HCT116 (cell line): ENCODE measurements around the gene OXER1.

ENCODE experiments used
- ELF1 ChIP-seq: IDR thresholded peaks from 2 replicates; pipeline ENCODE4 v1.6.1; 2012; ENCODE audit warnings: low read depth, borderline replicate concordance
- EZH2 ChIP-seq: fragments of 200-600 bp; sonication (generic); IDR thresholded peaks from 2 replicates; pipeline ENCODE4 v1.6.1; 2017; ENCODE audit warnings: antibody characterized with exemption, mixed run types
- EZH2phosphoT487 ChIP-seq: fragments of 200-600 bp; IDR thresholded peaks from 2 replicates; pipeline ENCODE4 v1.6.1; 2018; ENCODE audit warnings: antibody characterized with exemption, borderline replicate concordance
- FOSL1 ChIP-seq: IDR thresholded peaks from 2 replicates; pipeline ENCODE4 v1.6.1; 2012; ENCODE audit warnings: low read depth
- POLR2A ChIP-seq: IDR thresholded peaks from 2 replicates; pipeline ENCODE4 v1.7.0; 2011; ENCODE audit warnings: borderline replicate concordance; ENCODE audit not compliant: insufficient read depth, insufficient read length; ENCODE audit errors: extremely low read depth
- SIN3A ChIP-seq: IDR thresholded peaks from 2 replicates; pipeline ENCODE4 v1.6.1; 2012; ENCODE audit warnings: low read depth
- YY1 ChIP-seq: IDR thresholded peaks from 2 replicates; pipeline ENCODE4 v1.6.1; 2011; ENCODE audit warnings: low read length, low read depth, moderate library complexity, mild to moderate bottlenecking; ENCODE audit not compliant: insufficient replicate concordance; ENCODE audit errors: extremely low read depth
- TF ChIP-seq, protein P1 (sequence below), 3 experiments: fragments of 200-600 bp in 1 of 3; sonication (generic) in 1 of 3; IDR thresholded peaks in 2 of 3; conservative IDR thresholded peaks in 1 of 3; 2 replicates each; pipeline ENCODE4 v1.5.1; 2012 to 2017; ENCODE audit warnings: low read depth in 2 of 3, low read length in 2 of 3, antibody characterized with exemption in 1 of 3, borderline replicate concordance in 1 of 3, control low read depth in 1 of 3, mild to moderate bottlenecking in 1 of 3, mixed read lengths in 1 of 3, mixed run types in 1 of 3, moderate library complexity in 1 of 3; ENCODE audit not compliant: insufficient read depth in 1 of 3
- TF ChIP-seq, protein P2 (sequence below): IDR thresholded peaks from 2 replicates; pipeline ENCODE4 v1.6.1; 2012; ENCODE audit warnings: low read depth
- TF ChIP-seq, protein P3 (sequence below): IDR thresholded peaks from 2 replicates; pipeline ENCODE4 v1.6.1; 2012

DNA sequence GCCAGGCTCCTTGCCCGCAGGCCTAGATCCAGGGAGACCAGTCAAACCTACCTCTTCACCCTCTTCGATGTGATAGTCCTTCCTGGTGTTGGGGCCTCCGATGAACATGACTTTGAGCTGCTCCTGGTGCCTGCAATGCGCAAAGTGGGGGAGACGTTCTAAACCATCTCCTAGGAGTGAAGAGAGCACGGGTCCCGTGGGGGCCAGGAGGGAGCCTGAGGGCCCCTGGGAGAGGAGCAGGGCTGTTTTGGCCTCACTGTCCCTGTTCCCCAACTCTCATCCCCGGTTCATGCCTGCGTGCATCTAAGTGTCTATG lies 24.5 kb upstream of the OXER1 start:
- TF ChIP-seq, protein P1, sequence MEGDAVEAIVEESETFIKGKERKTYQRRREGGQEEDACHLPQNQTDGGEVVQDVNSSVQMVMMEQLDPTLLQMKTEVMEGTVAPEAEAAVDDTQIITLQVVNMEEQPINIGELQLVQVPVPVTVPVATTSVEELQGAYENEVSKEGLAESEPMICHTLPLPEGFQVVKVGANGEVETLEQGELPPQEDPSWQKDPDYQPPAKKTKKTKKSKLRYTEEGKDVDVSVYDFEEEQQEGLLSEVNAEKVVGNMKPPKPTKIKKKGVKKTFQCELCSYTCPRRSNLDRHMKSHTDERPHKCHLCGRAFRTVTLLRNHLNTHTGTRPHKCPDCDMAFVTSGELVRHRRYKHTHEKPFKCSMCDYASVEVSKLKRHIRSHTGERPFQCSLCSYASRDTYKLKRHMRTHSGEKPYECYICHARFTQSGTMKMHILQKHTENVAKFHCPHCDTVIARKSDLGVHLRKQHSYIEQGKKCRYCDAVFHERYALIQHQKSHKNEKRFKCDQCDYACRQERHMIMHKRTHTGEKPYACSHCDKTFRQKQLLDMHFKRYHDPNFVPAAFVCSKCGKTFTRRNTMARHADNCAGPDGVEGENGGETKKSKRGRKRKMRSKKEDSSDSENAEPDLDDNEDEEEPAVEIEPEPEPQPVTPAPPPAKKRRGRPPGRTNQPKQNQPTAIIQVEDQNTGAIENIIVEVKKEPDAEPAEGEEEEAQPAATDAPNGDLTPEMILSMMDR (IDR thresholded peaks at IDR 0.05 in 2 of 3, conservative IDR thresholded peaks at IDR 0.05 in 1 of 3; ENCODE audit: borderline replicate concordance in 1 of 3, insufficient read depth in 1 of 3, low read depth in 2 of 3, low read length in 2 of 3): no peak
- TF ChIP-seq EZH2phosphoT487: no peak
- no peak for TF ChIP-seq FOSL1
- TF ChIP-seq, protein P2, sequence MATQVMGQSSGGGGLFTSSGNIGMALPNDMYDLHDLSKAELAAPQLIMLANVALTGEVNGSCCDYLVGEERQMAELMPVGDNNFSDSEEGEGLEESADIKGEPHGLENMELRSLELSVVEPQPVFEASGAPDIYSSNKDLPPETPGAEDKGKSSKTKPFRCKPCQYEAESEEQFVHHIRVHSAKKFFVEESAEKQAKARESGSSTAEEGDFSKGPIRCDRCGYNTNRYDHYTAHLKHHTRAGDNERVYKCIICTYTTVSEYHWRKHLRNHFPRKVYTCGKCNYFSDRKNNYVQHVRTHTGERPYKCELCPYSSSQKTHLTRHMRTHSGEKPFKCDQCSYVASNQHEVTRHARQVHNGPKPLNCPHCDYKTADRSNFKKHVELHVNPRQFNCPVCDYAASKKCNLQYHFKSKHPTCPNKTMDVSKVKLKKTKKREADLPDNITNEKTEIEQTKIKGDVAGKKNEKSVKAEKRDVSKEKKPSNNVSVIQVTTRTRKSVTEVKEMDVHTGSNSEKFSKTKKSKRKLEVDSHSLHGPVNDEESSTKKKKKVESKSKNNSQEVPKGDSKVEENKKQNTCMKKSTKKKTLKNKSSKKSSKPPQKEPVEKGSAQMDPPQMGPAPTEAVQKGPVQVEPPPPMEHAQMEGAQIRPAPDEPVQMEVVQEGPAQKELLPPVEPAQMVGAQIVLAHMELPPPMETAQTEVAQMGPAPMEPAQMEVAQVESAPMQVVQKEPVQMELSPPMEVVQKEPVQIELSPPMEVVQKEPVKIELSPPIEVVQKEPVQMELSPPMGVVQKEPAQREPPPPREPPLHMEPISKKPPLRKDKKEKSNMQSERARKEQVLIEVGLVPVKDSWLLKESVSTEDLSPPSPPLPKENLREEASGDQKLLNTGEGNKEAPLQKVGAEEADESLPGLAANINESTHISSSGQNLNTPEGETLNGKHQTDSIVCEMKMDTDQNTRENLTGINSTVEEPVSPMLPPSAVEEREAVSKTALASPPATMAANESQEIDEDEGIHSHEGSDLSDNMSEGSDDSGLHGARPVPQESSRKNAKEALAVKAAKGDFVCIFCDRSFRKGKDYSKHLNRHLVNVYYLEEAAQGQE: no peak
- TF ChIP-seq, protein P3, sequence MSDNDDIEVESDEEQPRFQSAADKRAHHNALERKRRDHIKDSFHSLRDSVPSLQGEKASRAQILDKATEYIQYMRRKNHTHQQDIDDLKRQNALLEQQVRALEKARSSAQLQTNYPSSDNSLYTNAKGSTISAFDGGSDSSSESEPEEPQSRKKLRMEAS: no peak
- TF ChIP-seq EZH2: no peak
- TF ChIP-seq SIN3A: no peak
- TF ChIP-seq YY1: no peak
- TF ChIP-seq ELF1: no peak
- no peak for TF ChIP-seq POLR2A
